Activated CD4-positive, alpha-beta T cell treated with anti-CD3 and anti-CD28 coated beads, Interleukin-2, amount 10 ng/mL, durations not matched to agents 24 days and 14 days (primary cell): ENCODE measurements around the gene SH3BP1. TPM values are rescaled to one million over a fixed set of nuclear protein-coding genes. Genes with fewer than 3 reads are reported as not detected.
"Not testable (repeated sequence)": the region's sequence is repeated elsewhere in the genome, so short reads cannot be mapped to it uniquely, and the experiment has no call there.

Experiments used
- DNase-seq: peaks from one replicate; pipeline ENCODE4 v3.0.0; 2022
- H3K27ac Mint-ChIP-seq: one replicate; pipeline ENCODE4 v1.8.0; 2022; ENCODE audit warnings: mild to moderate bottlenecking, mixed read lengths
- H3K27me3 Mint-ChIP-seq: one replicate; pipeline ENCODE4 v1.8.0; 2022; ENCODE audit warnings: mixed read lengths
- H3K36me3 Mint-ChIP-seq: one replicate; pipeline ENCODE4 v1.8.0; 2022; ENCODE audit warnings: low read depth, mild to moderate bottlenecking, mixed read lengths
- H3K4me1 Mint-ChIP-seq: one replicate; pipeline ENCODE4 v1.8.0; 2021; ENCODE audit warnings: mixed read lengths
- H3K4me3 Mint-ChIP-seq: one replicate; pipeline ENCODE4 v1.8.0; 2022; ENCODE audit warnings: mild to moderate bottlenecking, moderate library complexity, mixed read lengths
- H3K9me3 Mint-ChIP-seq: one replicate; pipeline ENCODE4 v1.8.0; 2021; ENCODE audit warnings: mixed read lengths
- intact Hi-C: fragments of 100-400 bp; cut with micrococcal nuclease; formaldehyde crosslinking; loops from one replicate; pipeline ENCODE4 v1.15.1; 2023
- total RNA-seq: library from RNA; stranded (reverse); gene quantifications from 2 replicates; pipeline ENCODE4 v1.2.3, GENCODE V29; 2022

SH3BP1 gene
- total RNA-seq, 1 donor from 2014 or later = 110 TPM

DNA sequence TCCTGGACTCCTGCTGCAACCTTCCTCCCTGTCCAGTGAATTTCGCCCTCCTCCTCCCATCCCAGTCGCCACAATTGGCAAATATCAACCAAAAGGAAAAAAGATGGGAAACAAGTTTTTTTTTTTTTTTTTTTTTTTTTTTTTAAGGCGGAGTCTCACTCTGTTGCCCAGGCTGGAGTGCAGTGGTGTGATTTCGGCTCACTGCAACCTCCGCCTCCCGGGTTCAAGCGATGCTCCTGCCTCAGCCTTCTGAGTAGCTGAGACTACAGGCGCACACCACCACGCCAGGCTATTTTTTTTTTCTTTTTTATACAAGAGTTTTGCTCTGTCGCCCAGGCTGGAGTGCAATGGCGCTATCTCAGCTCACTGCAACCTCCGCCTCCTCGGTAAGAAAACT, 56.8 kb downstream of the SH3BP1 start:
- H3K27me3 Mint-ChIP-seq = not testable (repeated sequence)

DNA sequence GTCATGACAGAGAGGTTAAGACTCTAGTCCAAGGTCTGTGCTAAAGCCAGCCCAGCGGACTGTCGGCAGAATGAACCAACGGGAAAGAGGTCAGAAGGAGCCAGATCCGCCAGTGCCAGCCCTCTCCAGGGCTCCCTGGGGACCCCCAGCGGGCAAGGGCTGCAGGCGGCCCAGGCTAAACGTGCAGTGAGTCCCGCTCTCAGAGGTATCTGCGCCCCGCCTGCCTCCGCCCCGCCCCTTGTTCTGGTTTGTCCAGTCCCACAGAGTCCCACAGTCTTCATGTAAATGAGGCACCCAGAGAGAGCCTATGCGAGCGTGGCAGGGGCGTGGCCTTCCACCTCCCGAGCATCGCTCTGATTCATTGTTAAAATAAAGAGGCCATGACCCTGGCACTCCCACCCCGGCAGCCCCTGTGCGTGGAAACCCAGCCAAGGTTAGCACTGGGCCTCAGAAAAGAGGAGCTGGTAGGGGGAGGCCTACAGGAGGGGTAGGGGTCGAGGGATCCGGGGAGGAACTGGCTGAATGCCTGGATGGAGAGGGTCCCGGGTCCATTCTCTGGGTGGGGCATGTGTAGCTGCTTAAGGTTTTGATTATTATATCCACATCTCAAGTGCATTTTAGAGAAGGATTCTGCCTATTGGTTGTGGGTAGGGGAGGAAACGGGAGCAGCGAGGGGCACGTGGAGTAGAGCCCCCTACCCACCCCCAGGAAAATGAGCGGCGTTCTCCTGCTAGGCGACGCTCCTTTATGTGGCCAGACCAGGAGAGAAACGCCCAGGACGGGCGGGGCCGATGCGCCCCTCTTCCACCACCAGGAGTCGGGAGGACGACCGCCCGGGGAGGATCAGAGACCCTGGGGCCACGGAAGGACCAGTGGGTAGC, 57.4 kb downstream of the SH3BP1 start, which contains the start of gene TRIOBP:
TRIOBP (plus strand) TSS at position 392 of the 881 bp plus-strand sequence. CDS start 4,318 bp downstream, outside the sequence.
- Mint-ChIP-seq H3K27ac (peak within 1 kb of the TSS; percentile 58), H3K9me3 (no peaks in the 10 kb centered on the region), H3K36me3 (peaks cover 18% of the 10 kb centered on the region), H3K27me3 (no peaks in the 10 kb centered on the region), H3K4me3 (peak within 1 kb of the TSS; percentile 75), H3K4me1 (peaks cover 13% of the 10 kb centered on the region)
- DNase-seq = peak; percentile 97
- intact Hi-C loops = loop anchor here (1.0 kb wide), 1 partner anchor 11 kb away; the partner anchor contains the start of gene NOL12

More for the DNA sequence above, 56.8 kb downstream of the SH3BP1 start:
- H3K27ac Mint-ChIP-seq, H3K9me3 Mint-ChIP-seq, DNase-seq: not testable (repeated sequence)
- H3K4me1 Mint-ChIP-seq = peaks cover 13% of the 10 kb centered on the region
- H3K36me3 Mint-ChIP-seq = peaks cover 21% of the 10 kb centered on the region
- intact Hi-C loops = loop anchor here (1.0 kb wide), 1 partner anchor 10 kb away; the partner anchor contains the start of gene NOL12
- peak overlapping the region; percentile 75 for H3K4me3 Mint-ChIP-seq

DNA sequence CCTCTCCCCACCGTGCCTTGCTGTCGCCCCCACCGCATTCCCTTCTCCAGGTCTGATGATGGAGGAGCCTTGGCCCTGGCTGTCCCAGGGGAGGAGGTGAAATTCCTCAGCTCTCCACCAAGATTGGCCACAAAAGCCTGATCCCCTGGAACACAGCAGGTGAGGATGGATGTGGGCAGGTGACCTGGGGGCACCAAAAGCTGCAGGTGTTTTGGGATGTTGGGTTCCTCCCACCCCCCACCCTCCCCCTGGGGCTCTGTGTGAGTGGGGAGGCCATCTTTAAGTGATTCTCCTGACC, 58.0 kb downstream of the SH3BP1 start:
- no peak for DNase-seq
- Mint-ChIP-seq H3K9me3 (no peaks in the 10 kb centered on the region), H3K4me3 (no peak overlapping the region), H3K27ac (no peak overlapping the region), H3K36me3 (peaks cover 15% of the 10 kb centered on the region), H3K4me1 (peaks cover 13% of the 10 kb centered on the region), H3K27me3 (no peaks in the 10 kb centered on the region)
- intact Hi-C loops = no loop called here

DNA sequence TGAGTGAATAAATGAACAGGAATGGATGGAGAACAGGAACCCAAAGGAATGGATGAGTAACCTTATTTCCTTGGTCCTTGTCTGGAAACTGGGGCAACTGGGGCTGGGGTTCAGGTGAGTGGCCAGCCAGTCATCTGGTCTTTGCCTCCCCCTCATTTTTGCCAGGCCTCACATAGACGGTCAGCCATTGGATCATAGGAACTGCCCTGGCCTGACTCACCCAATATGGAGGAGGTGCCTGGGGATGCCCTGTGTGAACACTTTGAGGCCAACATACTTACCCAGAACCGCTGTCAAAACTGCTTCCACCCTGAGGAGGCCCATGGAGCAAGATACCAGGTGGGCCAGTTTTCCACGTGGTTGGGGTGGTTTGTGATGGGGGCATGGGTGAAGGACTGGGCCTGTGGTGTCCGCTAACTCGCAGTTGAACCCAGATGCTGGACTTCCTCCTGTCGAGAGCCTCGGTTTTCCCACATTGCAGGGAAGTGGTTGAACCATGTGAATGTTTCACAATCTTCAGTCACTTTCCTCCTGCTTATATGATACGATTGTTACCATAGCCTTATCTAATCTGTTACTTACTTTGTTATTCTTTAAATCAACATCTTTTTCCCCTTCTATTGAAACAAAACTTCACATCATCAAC, 61.8 kb downstream of the SH3BP1 start:
- H3K4me3 Mint-ChIP-seq = no peak overlapping the region
- DNase-seq = no peak
- peaks cover 8% of the 10 kb centered on the region for H3K4me1 Mint-ChIP-seq
- intact Hi-C loops = no loop called here
- no peaks in the 10 kb centered on the region for H3K9me3 Mint-ChIP-seq
- H3K27me3 Mint-ChIP-seq = no peaks in the 10 kb centered on the region
- H3K36me3 Mint-ChIP-seq = peaks cover 8% of the 10 kb centered on the region
- no peak overlapping the region for H3K27ac Mint-ChIP-seq

DNA sequence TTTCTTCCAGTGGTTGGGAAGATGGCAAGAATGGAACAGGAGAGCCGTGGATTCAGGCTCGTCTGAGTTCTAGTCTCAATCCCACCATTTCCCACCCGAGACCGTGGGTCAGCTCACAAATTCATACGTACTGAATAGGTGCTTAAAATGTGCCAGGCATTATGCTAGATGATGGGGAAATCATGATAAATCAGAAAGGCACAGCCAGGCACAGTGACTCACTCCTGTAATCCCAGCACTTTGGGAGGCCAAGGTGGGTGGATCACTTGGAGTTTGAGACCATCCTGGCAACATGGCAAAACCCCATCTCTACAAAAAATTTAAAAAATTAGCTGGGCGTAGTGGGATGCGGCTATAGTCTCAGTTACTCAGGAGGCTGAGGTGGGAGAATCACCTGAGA, 64.4 kb downstream of the SH3BP1 start:
- Mint-ChIP-seq H3K27me3 (no peaks in the 10 kb centered on the region), H3K27ac (no peak overlapping the region), H3K36me3 (peaks cover 5% of the 10 kb centered on the region), H3K4me1 (no peaks in the 10 kb centered on the region), H3K4me3 (no peak overlapping the region), H3K9me3 (no peaks in the 10 kb centered on the region)
- intact Hi-C loops = no loop called here
- no peak for DNase-seq

DNA sequence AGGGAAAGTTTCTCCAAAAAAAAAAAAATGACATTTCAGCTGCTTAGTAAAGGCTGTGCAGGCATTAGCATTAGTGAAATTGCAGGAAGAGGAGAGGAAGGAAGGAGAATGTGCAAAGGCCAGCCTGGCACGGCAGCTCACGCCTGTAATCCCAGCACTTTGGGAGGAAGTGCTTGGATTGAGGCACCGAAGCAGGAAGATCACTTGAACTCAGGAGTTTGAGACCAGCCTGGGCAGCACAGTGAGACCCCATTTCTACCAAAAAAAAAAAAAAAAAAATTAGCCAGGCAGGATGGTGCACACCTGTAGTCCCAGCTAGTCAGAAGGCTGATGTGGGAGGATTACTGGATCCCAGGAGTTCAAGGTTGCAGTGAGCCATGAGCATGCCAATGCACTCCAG, 65.2 kb downstream of the SH3BP1 start:
- H3K4me3 Mint-ChIP-seq = no peak overlapping the region
- H3K9me3 Mint-ChIP-seq = no peaks in the 10 kb centered on the region
- DNase-seq = no peak
- H3K27ac Mint-ChIP-seq = no peak overlapping the region
- H3K36me3 Mint-ChIP-seq = peaks cover 5% of the 10 kb centered on the region
- no peaks in the 10 kb centered on the region for H3K27me3 Mint-ChIP-seq
- intact Hi-C loops = no loop called here
- no peaks in the 10 kb centered on the region for H3K4me1 Mint-ChIP-seq

DNA sequence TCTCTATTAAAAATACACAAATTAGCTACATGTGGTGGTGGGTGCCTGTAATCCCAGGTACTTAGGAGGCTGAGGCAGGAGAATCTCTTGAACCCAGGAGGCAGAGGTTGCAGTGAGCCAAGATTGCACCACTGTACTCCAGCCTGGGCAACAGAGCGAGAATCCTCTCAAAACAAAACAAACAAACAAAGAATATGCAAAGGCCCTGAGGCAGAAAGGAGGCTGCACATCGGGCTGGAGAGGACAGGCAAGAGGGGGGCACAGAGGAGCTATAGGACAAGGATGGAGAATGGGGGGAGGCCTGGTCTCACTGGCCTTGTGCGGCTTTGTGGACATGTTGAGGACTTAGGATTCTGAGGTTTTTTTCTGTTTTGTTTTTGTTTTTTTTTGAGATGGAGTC, 65.7 kb downstream of the SH3BP1 start:
- no peak overlapping the region for H3K27ac Mint-ChIP-seq
- intact Hi-C loops = no loop called here
- H3K27me3 Mint-ChIP-seq = no peaks in the 10 kb centered on the region
- H3K36me3 Mint-ChIP-seq = peaks cover 5% of the 10 kb centered on the region
- no peaks in the 10 kb centered on the region for H3K4me1 Mint-ChIP-seq
- no peak overlapping the region for H3K4me3 Mint-ChIP-seq
- no peak for DNase-seq
- H3K9me3 Mint-ChIP-seq = no peaks in the 10 kb centered on the region

Other genes with a start within 250 kb of the SH3BP1 start
- gene ELFN2, start 212.2 kb upstream of the SH3BP1 start, total RNA-seq = 0.07 and 0.09 TPM in 2 replicates
- gene MFNG, start 153.3 kb upstream of the SH3BP1 start, total RNA-seq = 207 and 231 TPM in 2 replicates
- gene CARD10, start 120.3 kb upstream of the SH3BP1 start, total RNA-seq = not detected in 2 replicates
- 1.0 and 1.2 TPM in 2 replicates for gene CDC42EP1, start 79.2 kb upstream of the SH3BP1 start, total RNA-seq
- not detected in 2 replicates for gene LGALS2, start 59.6 kb upstream of the SH3BP1 start, total RNA-seq
- 75.8 and 77.2 TPM in 2 replicates for gene GGA1, start 30.8 kb upstream of the SH3BP1 start, total RNA-seq
- gene PDXP, start 19.1 kb downstream of the SH3BP1 start, total RNA-seq = 49.3 and 51.2 TPM in 2 replicates
- 361 and 362 TPM in 2 replicates for gene LGALS1, start 36.0 kb downstream of the SH3BP1 start, total RNA-seq
- 67.9 and 70.3 TPM in 2 replicates for gene NOL12, start 46.7 kb downstream of the SH3BP1 start, total RNA-seq
- gene TRIOBP, start 57.4 kb downstream of the SH3BP1 start, total RNA-seq = 33.3 and 34.8 TPM in 2 replicates
- gene GCAT, start 168.3 kb downstream of the SH3BP1 start, total RNA-seq = 27.7 and 28.9 TPM in 2 replicates
- gene GALR3, start 183.7 kb downstream of the SH3BP1 start, total RNA-seq = not detected in 2 replicates
- gene ANKRD54, start 204.7 kb downstream of the SH3BP1 start, total RNA-seq = 27.2 and 29.9 TPM in 2 replicates
- 460 and 480 TPM in 2 replicates for gene EIF3L, start 209.8 kb downstream of the SH3BP1 start, total RNA-seq